HG03196 (cell line): ENCODE measurements around the gene ZNF738.

Experiments
- ATAC-seq: cut with Tn5 transposase; IDR thresholded peaks from one replicate; pipeline ENCODE4 v1.9.1; 2021; ENCODE audit not compliant: unreplicated experiment

The ZNF738 gene

GRCh38 chr19:21422244-21422643 lies 63.4 kb downstream of the ZNF738 start:
- ATAC-seq = no peak

DNA sequence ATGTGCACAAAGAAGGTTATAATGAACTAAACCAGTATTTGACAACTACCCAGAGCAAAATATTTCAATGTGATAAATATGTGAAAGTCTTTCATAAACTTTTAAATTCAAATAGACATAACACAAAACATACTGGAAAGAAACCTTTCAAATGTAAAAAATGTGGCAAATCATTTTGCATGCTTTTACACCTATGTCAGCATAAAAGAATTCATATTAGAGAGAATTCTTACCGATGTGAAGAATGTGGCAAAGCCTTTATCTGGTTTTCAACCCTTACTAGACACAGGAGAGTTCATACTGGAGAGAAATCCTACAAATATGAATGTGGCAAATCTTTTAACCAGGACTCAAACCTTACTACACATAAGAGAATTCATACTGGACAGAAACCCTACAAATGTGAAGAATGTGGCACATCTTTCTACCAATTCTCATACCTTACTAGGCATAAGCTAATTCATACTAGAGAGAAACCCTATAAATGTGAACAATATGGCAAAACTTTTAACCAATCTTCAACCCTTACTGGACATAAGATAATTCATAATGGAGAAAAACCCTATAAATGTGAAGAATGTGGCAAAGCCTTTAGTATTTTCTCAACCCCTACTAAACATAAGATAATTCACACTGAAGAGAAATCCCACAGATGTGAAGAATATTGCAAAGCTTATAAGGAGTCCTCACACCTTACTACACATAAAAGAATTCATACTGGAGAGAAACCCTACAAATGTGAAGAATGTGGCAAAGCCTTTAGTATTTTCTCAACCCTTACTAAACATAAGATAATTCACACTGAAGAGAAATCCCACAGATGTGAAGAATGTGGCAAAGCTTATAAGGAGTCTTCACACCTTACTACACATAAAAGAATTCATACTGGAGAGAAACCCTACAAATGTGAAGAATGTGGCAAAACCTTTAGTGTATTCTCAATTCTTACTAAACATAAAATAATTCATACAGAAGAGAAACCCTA lies 64.5 kb downstream of the ZNF738 start:
- no peak for ATAC-seq
